ENCODE measurements around the gene GNG13. TPM values are rescaled to one million over a fixed set of nuclear protein-coding genes. Genes with fewer than 3 reads are reported as not detected.
A peak's percentile ranks its signal among the peaks of the same experiment; 100 is the strongest.

Gene GNG13
- polyA plus RNA-seq, 2 of the 4 experiments (the other 2 are of a cell fraction): 0.09 TPM; not detected in 1

GRCh38 chr16:782258-782657, 18.3 kb downstream of the GNG13 start:
- Histone ChIP-seq H3K4me1 (peaks cover 18% of the 10 kb centered on the region; the same call in 2 of the 3 replicates), H3K4me3 (no peak overlapping the region), H3K4me2 (no peak overlapping the region), H3K9me3 (no peaks in the 10 kb centered on the region), H3K27ac (no peak overlapping the region)
- peak in 1 of 2 experiments; percentile 1; a peak in 1 of 6 replicates for ATAC-seq
- ChIA-PET CTCF (interaction anchor here (0.9 to 10.1 kb wide), 3 partner anchors 12 to 70 kb away, joined by 4 to 205 read pairs (median 169); partner anchors contain the start of genes CIAO3 and METRN), POLR2A (no interaction called here)
- no peak for DNase-seq (ENCODE audit: low read depth in 1 of 2, low spot score in 1 of 2)
- no peak for FAIRE-seq
- TF ChIP-seq MAFK (IDR thresholded peaks at IDR 0.05; ENCODE audit: partially characterized antibody): no peak
- no peak for TF ChIP-seq BCL3 (IDR thresholded peaks at IDR 0.05)
- no peak for TF ChIP-seq CBX8 (IDR thresholded peaks at IDR 0.05)
- WGBS (ENCODE audit: missing lambda C conversion rate): 52% methylated on average over 4 of the region's 6 CpGs

DNA sequence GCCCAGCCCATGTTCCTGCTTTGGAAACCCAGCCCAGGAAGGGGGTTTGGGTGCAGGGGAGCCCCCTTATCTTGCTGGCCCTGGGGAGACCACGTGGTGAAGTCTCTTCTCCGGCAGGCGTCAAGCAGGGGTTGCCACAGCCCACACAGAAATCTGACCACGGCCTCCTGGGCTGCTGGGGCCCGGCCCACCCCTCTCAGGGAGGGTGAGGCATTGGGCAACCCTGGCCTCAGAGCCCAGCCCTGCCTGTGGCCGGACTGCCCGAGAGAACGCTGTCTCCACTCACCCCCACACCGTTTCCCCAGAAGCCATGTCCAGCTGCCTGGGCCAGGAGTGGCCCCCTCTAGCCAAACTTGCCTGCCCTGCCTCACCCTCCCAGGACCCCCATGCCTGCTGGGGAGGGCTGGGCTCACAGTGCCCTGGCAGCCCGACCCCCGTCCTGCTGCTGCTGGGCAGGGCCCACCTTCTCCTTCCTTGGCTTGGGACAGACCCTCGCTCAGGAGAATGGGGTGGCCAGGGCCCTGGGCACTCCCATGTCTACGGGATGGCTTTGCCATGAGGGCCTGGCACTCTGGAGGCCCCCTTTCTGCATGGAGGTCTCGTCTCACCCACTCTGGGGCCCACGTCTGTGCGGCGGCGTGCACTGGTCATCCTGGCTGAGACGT, 19.1 kb downstream of the GNG13 start:
- H3K27ac ChIP-seq: no peak overlapping the region
- DNase-seq (ENCODE audit: low read depth in 1 of 2, low spot score in 1 of 2) (no peak), ATAC-seq (peak in 1 of 2 experiments; percentile 9; a peak in 3 of 6 replicates), FAIRE-seq (no peak)
- H3K4me1 ChIP-seq: peaks cover 14% of the 10 kb centered on the region; the same call in 2 of the 3 replicates
- TF ChIP-seq TFCP2L1 (CRISPR knock-in tag; IDR thresholded peaks at IDR 0.05): no peak
- no peak for TF ChIP-seq HOXA7 (CRISPR knock-in tag; IDR thresholded peaks at IDR 0.05)
- TF ChIP-seq RFX5 (IDR thresholded peaks at IDR 0.05): no peak
- TF ChIP-seq SREBF2 (IDR thresholded peaks at IDR 0.05): no peak
- TF ChIP-seq RCOR1 (IDR thresholded peaks at IDR 0.05; ENCODE audit: low read depth, low read length): no peak
- no peak for TF ChIP-seq MAZ (IDR thresholded peaks at IDR 0.05; ENCODE audit: borderline replicate concordance, low read depth, low read length)
- TF ChIP-seq HEYL (CRISPR knock-in tag; IDR thresholded peaks at IDR 0.05): no peak
- no peak for TF ChIP-seq E2F6 (IDR thresholded peaks at IDR 0.05; ENCODE audit: borderline replicate concordance, low read depth)
- no peak for TF ChIP-seq NR3C1 (IDR thresholded peaks at IDR 0.05)
- TF ChIP-seq GATA3 (IDR thresholded peaks at IDR 0.05; ENCODE audit: borderline replicate concordance): no peak
- TF ChIP-seq RNF2 (IDR thresholded peaks at IDR 0.05; ENCODE audit: borderline replicate concordance, low read depth): no peak
- TF ChIP-seq KDM1A (IDR thresholded peaks at IDR 0.05; ENCODE audit: low read depth): no peak
- TF ChIP-seq FOSB (CRISPR knock-in tag; IDR thresholded peaks at IDR 0.05): no peak
- TF ChIP-seq KDM5A (IDR thresholded peaks at IDR 0.05): no peak
- TF ChIP-seq, protein P1, sequence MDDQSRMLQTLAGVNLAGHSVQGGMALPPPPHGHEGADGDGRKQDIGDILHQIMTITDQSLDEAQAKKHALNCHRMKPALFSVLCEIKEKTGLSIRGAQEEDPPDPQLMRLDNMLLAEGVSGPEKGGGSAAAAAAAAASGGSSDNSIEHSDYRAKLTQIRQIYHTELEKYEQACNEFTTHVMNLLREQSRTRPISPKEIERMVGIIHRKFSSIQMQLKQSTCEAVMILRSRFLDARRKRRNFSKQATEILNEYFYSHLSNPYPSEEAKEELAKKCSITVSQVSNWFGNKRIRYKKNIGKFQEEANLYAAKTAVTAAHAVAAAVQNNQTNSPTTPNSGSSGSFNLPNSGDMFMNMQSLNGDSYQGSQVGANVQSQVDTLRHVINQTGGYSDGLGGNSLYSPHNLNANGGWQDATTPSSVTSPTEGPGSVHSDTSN (IDR thresholded peaks at IDR 0.05): no peak
- no peak for TF ChIP-seq NPAS2 (CRISPR knock-in tag; IDR thresholded peaks at IDR 0.05; ENCODE audit: borderline replicate concordance)
- CTCF ChIA-PET: interaction anchor here (0.9 to 10.1 kb wide), 3 partner anchors 11 to 69 kb away, joined by 4 to 205 read pairs (median 169); partner anchors contain the start of genes CIAO3 and METRN
- WGBS (ENCODE audit: missing lambda C conversion rate): 54% methylated on average over 11 of the region's 19 CpGs
- no peak overlapping the region for H3K4me3 ChIP-seq
- POLR2A ChIA-PET: no interaction called here
- H3K4me2 ChIP-seq: no peak overlapping the region
- H3K9me3 ChIP-seq: no peaks in the 10 kb centered on the region

DNA sequence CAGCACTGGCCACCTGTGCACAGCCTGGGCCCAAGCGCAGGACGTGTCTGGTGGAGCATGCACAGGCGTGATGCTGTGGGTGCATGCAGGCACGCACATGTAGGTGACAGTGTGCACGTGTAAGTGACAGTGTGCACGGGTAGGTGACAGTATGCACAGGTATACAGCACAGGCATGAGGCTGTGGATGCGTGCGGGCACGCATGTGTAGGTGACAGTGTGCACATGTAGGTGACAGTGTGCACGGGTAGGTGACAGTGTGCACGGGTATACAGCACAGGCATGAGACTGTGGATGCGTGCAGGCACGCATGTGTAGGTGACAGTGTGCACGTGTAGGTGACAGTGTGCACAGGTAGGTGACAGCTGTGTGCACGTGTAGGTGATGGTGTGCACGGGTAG, 20.2 kb downstream of the GNG13 start:
- peaks cover 9% of the 10 kb centered on the region; the same call in 2 of the 3 replicates for H3K4me1 ChIP-seq
- FAIRE-seq (no peak), DNase-seq (ENCODE audit: low read depth in 1 of 2, low spot score in 1 of 2) (no peak), ATAC-seq (no peak)
- H3K9me3 ChIP-seq: no peaks in the 10 kb centered on the region
- H3K4me3 ChIP-seq: no peak overlapping the region
- H3K27ac ChIP-seq: no peak overlapping the region
- H3K4me2 ChIP-seq: no peak overlapping the region
- POLR2A ChIA-PET: no interaction called here
- CTCF ChIA-PET: interaction anchor here (1.8 to 10.1 kb wide), 2 partner anchors 41 to 67 kb away, joined by 7 to 205 read pairs; partner anchors contain the start of gene CIAO3
- WGBS (ENCODE audit: missing lambda C conversion rate): 79% methylated on average over 16 of the region's 16 CpGs
- TF ChIP-seq POLR2A (IDR thresholded peaks at IDR 0.05; ENCODE audit: low read length): no peak; the same call in 1 of the 2 replicates
- TF ChIP-seq PHF8 (IDR thresholded peaks at IDR 0.05; ENCODE audit: borderline replicate concordance, low read depth): no peak
- no peak for TF ChIP-seq FOSL2 (IDR thresholded peaks at IDR 0.05)
- no peak for TF ChIP-seq FOSL2 (CRISPR knock-in tag; IDR thresholded peaks at IDR 0.05)
- no peak for TF ChIP-seq ZSCAN20 (CRISPR knock-in tag; IDR thresholded peaks at IDR 0.05)
- no peak for TF ChIP-seq TFCP2L1 (CRISPR knock-in tag; IDR thresholded peaks at IDR 0.05)
- no peak for TF ChIP-seq RCOR1 (IDR thresholded peaks at IDR 0.05; ENCODE audit: low read depth, low read length)
- TF ChIP-seq TP53 (CRISPR knock-in tag; IDR thresholded peaks at IDR 0.05): no peak
- no peak for TF ChIP-seq CBX2 (IDR thresholded peaks at IDR 0.05; ENCODE audit: borderline replicate concordance, low read depth)
- no peak for TF ChIP-seq NR3C1 (IDR thresholded peaks at IDR 0.05)
- no peak for TF ChIP-seq HDAC2 (IDR thresholded peaks at IDR 0.05)
- TF ChIP-seq FOXS1 (CRISPR knock-in tag; IDR thresholded peaks at IDR 0.05): no peak
- no peak for TF ChIP-seq CTCF (IDR thresholded peaks at IDR 0.05)
- TF ChIP-seq ESRRA (IDR thresholded peaks at IDR 0.05; ENCODE audit: borderline replicate concordance, low read length): no peak
- no peak for TF ChIP-seq RAD21 (conservative IDR thresholded peaks at IDR 0.05 in 1 of 2, IDR thresholded peaks at IDR 0.05 in 1 of 2)
